Small intestine (tissue), 7 donors: ENCODE results near the gene AREG. TPM values are rescaled to one million over a fixed set of nuclear protein-coding genes. Genes with fewer than 3 reads are reported as not detected.

Source experiments
- DNase-seq, 2 donors: peaks; one replicate each; pipeline versions ENCODE4 v3.0.0 to v3.0.0-alpha.2; 2013
- FAIRE-seq: peaks from 2 replicates; lab custom pipeline; 2012; peaks lifted over from hg19 to GRCh38; lab: Jason Lieb, UNC
- H3K27ac ChIP-seq, 3 donors: one replicate each; pipeline ENCODE4 v1.5.1; 2013; ENCODE audit warnings: low read length in 2 of 3, mild to moderate bottlenecking in 2 of 3, control low read depth in 1 of 3, inconsistent platforms in 1 of 3, low read depth in 1 of 3, moderate library complexity in 1 of 3
- H3K27me3 ChIP-seq, 3 donors: one replicate each; pipeline ENCODE4 v1.6.1; 2013; ENCODE audit warnings: low read length in 3 of 3, inconsistent platforms in 1 of 3; ENCODE audit not compliant: control insufficient read depth in 3 of 3, insufficient read depth in 3 of 3
- H3K36me3 ChIP-seq, 3 donors: one replicate each; pipeline ENCODE4 v1.6.1; 2013; ENCODE audit warnings: low read length in 3 of 3, inconsistent platforms in 1 of 3, low read depth in 1 of 3, mild to moderate bottlenecking in 1 of 3, moderate library complexity in 1 of 3; ENCODE audit not compliant: control insufficient read depth in 3 of 3, insufficient read depth in 2 of 3
- H3K4me1 ChIP-seq, 3 donors: one replicate each; pipeline ENCODE4 v1.6.1; 2013; ENCODE audit warnings: low read length in 2 of 3, inconsistent platforms in 1 of 3, low read depth in 1 of 3, mild to moderate bottlenecking in 1 of 3, moderate library complexity in 1 of 3; ENCODE audit not compliant: control insufficient read depth in 3 of 3, insufficient read depth in 2 of 3
- H3K4me3 ChIP-seq, 3 donors: one replicate each; pipeline ENCODE4 v1.5.1; 2013; ENCODE audit warnings: low read length in 3 of 3, control low read depth in 1 of 3, inconsistent platforms in 1 of 3, low read depth in 1 of 3, mild to moderate bottlenecking in 1 of 3, moderate library complexity in 1 of 3
- H3K9me3 ChIP-seq, 2 donors: one replicate each; pipeline ENCODE4 v1.6.1; 2013; ENCODE audit warnings: low read depth in 1 of 2, low read length in 1 of 2; ENCODE audit not compliant: control insufficient read depth in 2 of 2, insufficient read depth in 1 of 2
- WGBS, 3 donors: extraction: QIAGEN DNeasy Blood & Tissue Kit; methylation state at CpG; one replicate each; pipeline ENCODE4 v1.1.7; 2013; 5-methylcytosine and 5-hydroxymethylcytosine counted together
- polyA plus RNA-seq, 4 donors: library from polyadenylated mRNA; stranded (reverse) in 3 of 4; unstranded in 1 of 4; fragments of 200-250 nt in 3 of 4; fragments of 120-200 nt in 1 of 4; gene quantifications; one replicate each; pipeline versions ENCODE4 v1.2.1 to v1.2.3, GENCODE V29; 2013
- donor health status: healthy with polysubstance abuse.
- donor health status: control.
- donor health status: control.
- donor health status: Bipolar disorder and iron deficiency.
- donor health status: healthy.

AREG gene
- polyA plus RNA-seq, 4 donors = 1.3 to 13.2 (median 3.8) TPM

DNA sequence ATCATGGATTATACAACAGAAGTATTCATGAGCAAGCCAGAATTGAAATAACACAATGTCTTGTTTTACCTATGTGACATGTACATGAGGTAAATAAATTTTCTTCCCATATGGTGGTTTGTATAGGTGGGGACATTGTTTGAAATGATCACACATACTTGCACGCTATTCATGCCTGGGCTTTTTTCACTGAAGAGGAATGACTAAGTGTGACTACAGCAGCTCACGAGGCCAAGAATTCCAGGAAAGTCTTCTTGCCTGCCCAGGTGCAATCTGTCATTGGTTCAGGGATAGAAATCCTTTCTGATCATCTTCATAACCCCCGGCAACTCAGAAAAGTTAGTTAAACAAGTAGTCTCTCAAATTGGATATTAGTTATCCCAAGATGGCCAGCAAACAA, 36.3 kb upstream of the AREG start:
- FAIRE-seq (no peak), DNase-seq (no peak)
- no peak overlapping the region for H3K4me3 ChIP-seq
- no peaks in the 10 kb centered on the region for H3K4me1 ChIP-seq
- no peaks in the 10 kb centered on the region for H3K9me3 ChIP-seq
- no peak overlapping the region for H3K27ac ChIP-seq
- WGBS, 3 donors = 88 to 89% (median 88%) methylated on average over 3 of the region's 3 CpGs
- H3K36me3 ChIP-seq = no peaks in the 10 kb centered on the region
- H3K27me3 ChIP-seq = no peaks in the 10 kb centered on the region

DNA sequence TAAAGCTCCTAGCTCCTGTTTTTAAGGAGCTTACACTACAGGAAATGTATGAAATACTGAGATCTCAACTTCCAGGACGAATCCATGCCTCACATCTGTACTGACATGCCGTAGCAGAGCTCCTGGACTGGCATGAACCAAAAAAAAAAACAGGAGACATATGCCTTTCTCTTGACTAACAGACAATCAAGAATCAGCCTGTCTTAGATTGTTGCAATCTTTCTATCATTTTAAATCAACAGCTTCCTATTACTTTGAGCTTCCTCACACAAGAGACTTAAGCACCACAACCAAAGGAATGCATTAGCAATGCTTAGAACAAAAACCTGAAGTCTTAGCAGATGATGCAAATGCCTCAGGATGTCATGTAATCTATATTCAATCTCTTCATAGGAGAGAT, 34.7 kb upstream of the AREG start:
- no peaks in the 10 kb centered on the region for H3K4me1 ChIP-seq
- H3K36me3 ChIP-seq = no peaks in the 10 kb centered on the region
- H3K27ac ChIP-seq = no peak overlapping the region
- 72 to 82% (median 78%) methylated on average over 2 of the region's 2 CpGs for WGBS, 3 donors
- DNase-seq (no peak), FAIRE-seq (no peak)
- no peaks in the 10 kb centered on the region for H3K9me3 ChIP-seq
- no peaks in the 10 kb centered on the region for H3K27me3 ChIP-seq
- H3K4me3 ChIP-seq = no peak overlapping the region

- Histone ChIP-seq H3K27me3 (no peaks in the 10 kb centered on the region), H3K9me3 (no peaks in the 10 kb centered on the region)
- FAIRE-seq = peak; percentile 26
These were observed 32.7 kb upstream of the AREG start for GRCh38 chr4:74412225-74412624.

GRCh38 chr4:74413265-74413664, 31.7 kb upstream of the AREG start:
- Histone ChIP-seq H3K4me1 (no peaks in the 10 kb centered on the region), H3K27ac (no peak overlapping the region), H3K27me3 (no peaks in the 10 kb centered on the region), H3K36me3 (no peaks in the 10 kb centered on the region), H3K9me3 (no peaks in the 10 kb centered on the region), H3K4me3 (no peak overlapping the region)
- FAIRE-seq = no peak
- DNase-seq = no peak

More at GRCh38 chr4:74412225-74412624, 32.7 kb upstream of the AREG start:
- Histone ChIP-seq H3K4me1 (no peaks in the 10 kb centered on the region), H3K36me3 (no peaks in the 10 kb centered on the region), H3K27ac (no peak overlapping the region), H3K4me3 (no peak overlapping the region)
- no peak for DNase-seq

GRCh38 chr4:74414149-74414809, 30.7 kb upstream of the AREG start:
- H3K9me3 ChIP-seq = no peaks in the 10 kb centered on the region
- DNase-seq = no peak
- WGBS, 3 donors = 58 to 62% (median 59%) methylated on average over 5 of the region's 5 CpGs
- H3K27me3 ChIP-seq = no peaks in the 10 kb centered on the region
- no peaks in the 10 kb centered on the region for H3K36me3 ChIP-seq
- H3K4me3 ChIP-seq = no peak overlapping the region
- FAIRE-seq = no peak
- H3K4me1 ChIP-seq = no peaks in the 10 kb centered on the region
- H3K27ac ChIP-seq = no peak overlapping the region

- DNase-seq = peak in 1 of 2 donors; percentile 69
- H3K4me1 ChIP-seq = no peaks in the 10 kb centered on the region
- no peak overlapping the region for H3K4me3 ChIP-seq
- H3K9me3 ChIP-seq = no peaks in the 10 kb centered on the region
- H3K27me3 ChIP-seq = no peaks in the 10 kb centered on the region
- peak; percentile 83 for FAIRE-seq
- WGBS, 3 donors = 25 to 62% (median 44%) methylated on average over 3 of the region's 3 CpGs
- no peak overlapping the region for H3K27ac ChIP-seq
- H3K36me3 ChIP-seq = no peaks in the 10 kb centered on the region
These were observed 29.2 kb upstream of the AREG start for GRCh38 chr4:74415602-74416300.

DNA sequence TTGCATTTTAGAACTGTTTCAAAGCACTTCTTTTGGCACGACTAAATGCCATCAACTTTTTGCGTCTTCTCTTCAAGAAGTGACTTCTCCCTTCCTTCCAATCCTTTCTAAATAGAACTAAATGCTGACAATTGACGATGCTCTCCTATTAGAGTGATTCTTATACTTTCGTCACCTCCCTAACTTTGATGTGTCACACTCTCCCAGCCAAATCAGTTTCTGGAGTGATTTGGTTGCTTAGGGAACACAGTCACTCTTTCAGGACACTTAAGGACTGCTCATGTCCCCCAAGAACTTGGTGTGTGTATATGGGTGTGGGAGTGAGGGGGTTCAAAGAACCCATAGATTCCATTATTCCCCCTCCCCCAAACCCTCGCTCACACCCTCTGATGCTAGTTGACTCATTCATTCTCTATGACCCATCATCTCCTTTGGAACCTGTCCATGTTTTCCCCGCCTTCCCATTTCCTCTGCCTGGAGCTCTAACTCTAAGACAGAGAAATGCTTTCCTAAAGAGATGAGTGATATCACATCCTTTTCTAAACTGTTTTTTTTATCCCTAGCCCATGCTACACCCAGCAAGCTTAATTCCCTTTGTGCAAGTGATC, 26.8 kb upstream of the AREG start:
- H3K4me1 ChIP-seq = no peaks in the 10 kb centered on the region
- FAIRE-seq (no peak), DNase-seq (peak in 1 of 2 donors; percentile 25)
- no peaks in the 10 kb centered on the region for H3K27me3 ChIP-seq
- H3K9me3 ChIP-seq = no peaks in the 10 kb centered on the region
- no peak overlapping the region for H3K27ac ChIP-seq
- 69 to 75% (median 74%) methylated on average over 6 of the region's 6 CpGs for WGBS, 3 donors
- no peaks in the 10 kb centered on the region for H3K36me3 ChIP-seq
- H3K4me3 ChIP-seq = no peak overlapping the region

DNA sequence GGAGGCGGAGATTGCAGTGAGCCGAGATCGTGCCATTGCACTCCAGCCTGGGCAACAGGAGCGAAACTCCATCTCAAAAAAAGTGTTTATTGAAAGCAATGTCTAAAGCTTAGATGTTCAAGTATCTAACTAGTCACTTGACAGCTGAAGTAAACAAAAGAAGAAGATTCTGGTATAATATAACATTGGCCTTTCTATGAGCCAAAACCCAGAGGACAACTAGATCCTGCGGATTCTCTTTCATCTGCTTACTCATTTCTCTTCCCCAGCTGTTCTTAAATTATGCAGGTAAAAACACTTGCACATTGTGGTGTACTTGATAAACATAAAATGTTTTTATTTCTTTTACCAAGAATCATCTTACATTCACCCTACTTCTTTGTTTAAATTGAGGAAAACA, 24.1 kb upstream of the AREG start:
- H3K36me3 ChIP-seq = no peaks in the 10 kb centered on the region
- FAIRE-seq = no peak
- 65 to 94% (median 74%) methylated on average over 5 of the region's 5 CpGs for WGBS, 3 donors
- H3K9me3 ChIP-seq = no peaks in the 10 kb centered on the region
- H3K4me1 ChIP-seq = no peaks in the 10 kb centered on the region
- H3K27ac ChIP-seq = no peak overlapping the region
- no peak for DNase-seq
- no peak overlapping the region for H3K4me3 ChIP-seq
- H3K27me3 ChIP-seq = no peaks in the 10 kb centered on the region
